Common myeloid progenitor, CD34-positive (primary cell): Measurements from ENCODE around the gene RAI1.

ENCODE experiments used
- CTCF ChIA-PET: fragments of 350-600 bp; sonication (Branson Sonifier 250); formaldehyde crosslinking; loops from one replicate; lab custom pipeline; 2021; ENCODE audit warnings: antibody characterized with exemption; lab: Charles Lee
- POLR2A ChIA-PET: fragments of 350-600 bp; sonication (Branson Sonifier 250); formaldehyde crosslinking; loops from one replicate; lab custom pipeline; 2021; ENCODE audit warnings: antibody characterized with exemption; lab: Charles Lee
- DNase-seq, 3 donors: peaks; one replicate each; pipeline versions ENCODE4 v3.0.0 to v3.0.0-alpha.2; 2013
- H3K27ac ChIP-seq, 2 experiments: 1 replicate in 1 of 2; 2 replicates in 1 of 2; pipeline ENCODE4 v1.7.0; 2013; ENCODE audit warnings: inconsistent platforms in 2 of 2, low read length in 2 of 2, mild to moderate bottlenecking in 2 of 2, low read depth in 1 of 2, moderate library complexity in 1 of 2; ENCODE audit not compliant: severe bottlenecking in 2 of 2, insufficient read depth in 1 of 2, poor library complexity in 1 of 2
- H3K27me3 ChIP-seq, 5 experiments: replicated peaks in 2 of 5; 1 replicate in 3 of 5; 2 replicates in 2 of 5; pipeline versions ENCODE4 v1.6.1 to v1.7.0; 2013; ENCODE audit warnings: low read length in 4 of 5, mild to moderate bottlenecking in 2 of 5, moderate library complexity in 2 of 5, inconsistent platforms in 1 of 5; ENCODE audit not compliant: insufficient read depth in 5 of 5, control insufficient read depth in 4 of 5
- H3K36me3 ChIP-seq, 4 experiments: 1 replicate in 2 of 4; 2 replicates in 2 of 4; pipeline versions ENCODE4 v1.6.1 to v1.7.0; 2013; ENCODE audit warnings: low read length in 3 of 4, control low read depth in 1 of 4, mild to moderate bottlenecking in 1 of 4; ENCODE audit not compliant: control insufficient read depth in 4 of 4, insufficient read depth in 4 of 4
- H3K4me1 ChIP-seq, 4 experiments: 1 replicate in 3 of 4; 2 replicates in 1 of 4; pipeline versions ENCODE4 v1.6.1 to v1.7.1; 2013; ENCODE audit warnings: low read length in 3 of 4, mild to moderate bottlenecking in 3 of 4, control low read depth in 1 of 4, inconsistent platforms in 1 of 4, moderate library complexity in 1 of 4; ENCODE audit not compliant: control insufficient read depth in 4 of 4, insufficient read depth in 4 of 4; ENCODE audit errors: control extremely low read depth in 1 of 4
- H3K4me3 ChIP-seq, 7 experiments: 1 replicate in 4 of 7; 2 replicates in 3 of 7; pipeline versions ENCODE4 v1.5.1 to v1.7.0; 2013; ENCODE audit warnings: mild to moderate bottlenecking in 7 of 7, low read length in 6 of 7, moderate library complexity in 6 of 7, inconsistent platforms in 2 of 7, low read depth in 2 of 7, control low read depth in 1 of 7; ENCODE audit not compliant: insufficient read depth in 4 of 7, control insufficient read depth in 1 of 7; ENCODE audit errors: extremely low read depth in 1 of 7
- H3K9me3 ChIP-seq, 5 experiments: 1 replicate in 4 of 5; 2 replicates in 1 of 5; pipeline versions ENCODE4 v1.6.1 to v1.7.1; 2013; ENCODE audit warnings: low read length in 4 of 5, mild to moderate bottlenecking in 2 of 5, inconsistent platforms in 1 of 5, low read depth in 1 of 5, moderate library complexity in 1 of 5; ENCODE audit not compliant: control insufficient read depth in 4 of 5, insufficient read depth in 2 of 5; ENCODE audit errors: control extremely low read depth in 1 of 5
- WGBS: methylation state at CpG from one replicate; pipeline ENCODE4 v1.1.5; 2013; ENCODE audit not compliant: insufficient coverage; 5-methylcytosine and 5-hydroxymethylcytosine counted together

RAI1 gene

DNA sequence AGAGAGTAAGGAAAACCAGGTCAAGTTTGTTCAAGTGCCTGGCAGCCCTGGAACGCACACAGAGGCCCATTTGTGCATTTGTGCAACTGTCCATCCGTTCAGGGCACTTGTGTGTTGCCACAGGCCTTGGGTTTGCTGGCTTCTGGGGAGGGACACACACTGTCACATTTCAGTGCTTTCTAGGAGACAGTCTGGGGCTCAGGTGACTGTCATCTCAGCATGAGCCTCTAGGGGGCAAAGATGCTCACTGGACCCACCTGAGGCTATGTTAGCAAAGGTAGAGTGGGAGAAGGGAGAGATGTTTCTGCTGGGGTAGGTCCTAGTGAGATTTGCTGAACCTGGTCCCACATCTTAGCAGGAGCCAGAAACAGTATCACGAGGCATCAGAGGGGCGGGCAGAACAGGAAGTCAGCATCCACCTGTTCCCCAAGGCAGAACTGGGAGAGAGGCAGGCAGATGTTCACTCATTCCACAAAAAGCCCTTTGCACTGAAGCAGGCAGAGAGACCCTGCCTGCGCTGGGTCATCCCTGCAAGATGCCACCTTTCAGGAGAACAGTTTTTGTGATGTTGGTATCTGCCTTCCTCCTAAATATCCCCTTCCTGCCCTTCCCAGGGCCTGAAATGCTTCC, 48.5 kb downstream of the RAI1 start:
- CTCF ChIA-PET, result interaction anchor here (1.4 to 3.6 kb wide), 6 partner anchors 10 to 52 kb away, joined by 3 to 13 read pairs (median 4); no protein-coding TSS in a partner anchor
- H3K4me1 ChIP-seq, result peaks cover 7 to 47% (median 33%) of the 10 kb centered on the region in 4 experiments
- no peaks in the 10 kb centered on the region for H3K27me3 ChIP-seq
- peak in 2 of 3 donors; percentile 33 to 41 for DNase-seq
- H3K4me3 ChIP-seq, result no peak overlapping the region
- no peak overlapping the region for H3K27ac ChIP-seq
- 78% methylated on average over 4 of the region's 5 CpGs for WGBS
- POLR2A ChIA-PET, result no interaction called here
- H3K9me3 ChIP-seq, result no peaks in the 10 kb centered on the region
- peaks cover 5 to 54% (median 10%) of the 10 kb centered on the region in 4 experiments for H3K36me3 ChIP-seq

DNA sequence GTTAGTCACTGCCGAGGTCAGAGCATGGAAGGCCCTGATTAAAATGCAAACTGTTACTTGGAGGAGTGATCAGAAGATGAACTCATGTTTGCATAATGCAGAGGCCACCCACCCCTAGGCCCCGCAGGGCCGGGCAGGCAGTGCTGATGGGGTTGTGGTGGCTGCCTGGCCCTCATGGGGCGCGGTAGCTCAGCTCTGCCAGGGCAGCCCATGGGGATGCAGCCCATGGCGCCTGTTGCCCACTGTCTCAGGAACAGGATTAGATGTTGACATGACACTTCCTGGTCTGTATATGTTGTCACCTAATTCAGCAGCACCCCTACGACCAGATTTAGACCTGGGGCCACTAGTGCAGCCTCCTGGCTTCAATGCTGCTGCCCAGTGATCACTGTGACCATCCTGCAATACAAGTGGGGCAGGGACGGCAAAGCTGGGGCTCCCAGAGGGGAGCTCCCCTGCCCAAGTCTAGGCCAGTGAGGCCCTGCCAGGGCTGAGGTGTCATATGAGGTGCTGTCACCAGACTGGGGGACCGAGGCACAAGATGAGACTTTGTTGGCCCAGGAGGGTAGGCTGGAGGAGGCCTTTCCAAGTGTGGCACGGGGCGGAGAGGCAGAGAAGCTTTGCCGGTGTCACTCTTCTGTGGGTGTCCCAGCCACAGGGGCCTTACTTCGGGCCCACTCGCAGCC, 49.1 kb downstream of the RAI1 start:
- CTCF ChIA-PET, result interaction anchor here (0.9 to 1.9 kb wide), 2 partner anchors 44 to 50 kb away, joined by 3 to 5 read pairs; no protein-coding TSS in a partner anchor
- Histone ChIP-seq H3K4me1 (peaks cover 7 to 42% (median 28%) of the 10 kb centered on the region in 4 experiments), H3K4me3 (no peak overlapping the region), H3K27ac (no peak overlapping the region), H3K36me3 (peaks cover 5 to 55% (median 10%) of the 10 kb centered on the region in 4 experiments), H3K9me3 (no peaks in the 10 kb centered on the region), H3K27me3 (no peaks in the 10 kb centered on the region)
- POLR2A ChIA-PET, result no interaction called here
- DNase-seq, result no peak
- 97% methylated on average over 14 of the region's 14 CpGs for WGBS

DNA sequence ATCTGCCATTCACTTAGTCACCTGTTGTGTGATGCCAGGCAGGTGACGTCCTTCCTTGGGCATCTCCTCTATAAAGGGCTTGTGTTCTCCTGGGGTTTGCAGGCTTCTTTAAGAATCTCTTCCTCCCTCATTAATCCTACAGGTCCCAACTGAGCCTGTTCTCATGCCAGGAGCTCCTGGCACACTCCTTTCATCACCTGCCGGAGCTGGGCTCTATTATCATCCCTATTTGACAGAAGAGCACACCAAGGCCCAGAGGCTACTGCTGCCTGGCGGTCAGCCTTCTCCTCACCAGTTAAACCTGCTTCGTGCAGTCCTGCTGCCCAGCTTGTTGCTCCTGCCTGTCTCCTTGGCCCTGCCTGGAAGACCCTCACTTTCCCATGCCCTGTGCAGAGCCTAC, 51.2 kb downstream of the RAI1 start:
- peaks cover 0 to 38% (median 25%) of the 10 kb centered on the region in 4 experiments for H3K4me1 ChIP-seq
- H3K9me3 ChIP-seq, result no peaks in the 10 kb centered on the region
- DNase-seq, result no peak
- CTCF ChIA-PET, result interaction anchor here (0.8 kb wide), 1 partner anchor 17 kb away, joined by 4 read pairs; no protein-coding TSS in a partner anchor
- H3K27ac ChIP-seq, result no peak overlapping the region
- H3K27me3 ChIP-seq, result no peaks in the 10 kb centered on the region
- WGBS, result 100% methylated on average over 3 of the region's 4 CpGs
- POLR2A ChIA-PET, result no interaction called here
- no peak overlapping the region for H3K4me3 ChIP-seq
- peaks cover 5 to 50% (median 10%) of the 10 kb centered on the region in 4 experiments for H3K36me3 ChIP-seq

DNA sequence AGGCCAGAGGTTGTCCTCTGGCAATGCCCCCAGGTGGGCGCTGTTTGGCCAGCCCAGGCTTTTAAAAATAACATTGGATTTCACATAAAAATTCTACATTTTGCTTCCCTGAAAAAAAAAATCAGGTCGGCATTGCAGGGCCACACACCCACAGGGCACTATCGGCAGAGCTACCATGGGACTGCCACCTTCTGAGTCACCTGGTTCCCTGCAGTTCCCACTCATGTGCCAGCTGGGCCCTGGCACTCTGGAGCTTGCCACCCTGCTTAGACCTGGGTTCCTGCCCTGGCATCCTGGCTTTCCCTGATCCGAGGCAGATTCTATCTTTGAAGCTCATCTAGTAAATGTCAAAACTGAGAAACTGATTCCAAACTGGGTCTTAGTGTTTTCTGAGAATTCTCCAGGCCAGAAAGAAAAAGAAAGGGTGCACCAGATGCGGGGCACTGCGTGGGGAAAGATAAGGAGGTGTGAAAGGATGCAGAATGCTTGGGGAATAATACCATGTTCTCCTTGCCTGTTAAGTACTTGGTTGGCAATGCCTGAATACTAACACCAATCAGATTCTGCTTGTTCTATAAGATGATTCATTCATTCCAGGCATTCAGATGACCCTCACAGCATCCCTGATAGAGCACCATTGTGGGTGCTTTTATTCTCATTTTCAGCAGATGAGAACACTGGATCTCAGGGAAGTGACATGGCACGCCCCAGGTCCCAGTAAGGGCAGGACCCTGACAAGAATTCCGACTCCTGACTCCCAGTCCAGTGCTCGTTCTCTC, 51.8 kb downstream of the RAI1 start:
- POLR2A ChIA-PET, result no interaction called here

DNA sequence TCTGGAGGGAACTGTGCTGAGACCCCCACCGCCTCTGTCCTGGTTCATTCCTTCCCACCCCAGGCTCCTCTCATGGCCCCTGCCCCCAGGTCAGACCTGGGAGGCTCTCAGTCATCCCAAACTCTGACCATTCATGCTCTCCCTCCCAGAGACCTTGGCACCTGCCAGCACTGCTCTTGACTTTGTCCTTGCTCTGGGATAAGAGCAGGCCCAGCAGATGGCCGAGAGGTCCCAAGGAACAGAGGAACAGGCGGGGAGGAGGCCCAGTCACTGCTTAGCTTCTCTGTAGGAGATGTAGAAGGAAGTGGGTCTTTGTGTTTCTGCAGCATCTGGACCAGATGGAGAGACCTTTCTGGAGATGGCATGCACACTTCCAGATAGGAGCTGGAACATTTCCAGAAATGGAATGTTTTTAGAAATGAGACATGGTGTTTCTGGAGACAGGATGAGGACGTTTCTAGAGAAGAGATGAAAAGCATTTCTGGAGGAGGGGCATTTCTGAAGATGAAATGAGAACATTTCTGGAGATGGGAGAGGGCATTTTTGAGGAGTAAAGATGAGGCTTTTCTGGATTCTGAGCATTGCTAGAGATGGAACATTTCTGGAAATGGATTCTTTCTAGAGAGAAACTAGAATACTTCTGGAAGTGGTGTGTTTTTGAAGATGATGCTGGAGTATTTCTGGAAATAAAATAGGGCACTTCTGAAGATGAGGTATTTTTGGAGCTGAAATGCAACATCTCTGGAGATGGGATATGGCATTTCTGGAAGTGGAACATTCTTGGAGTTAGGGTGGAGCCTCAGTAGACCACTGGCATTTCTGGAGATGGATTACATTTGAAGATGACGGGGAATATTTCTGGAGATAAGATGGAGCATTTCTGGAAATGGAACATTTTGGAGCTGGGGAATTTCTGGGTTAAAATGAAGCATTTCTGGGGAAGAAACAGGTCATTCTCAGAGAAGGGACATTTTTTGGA, 55.2 kb downstream of the RAI1 start:
- Histone ChIP-seq H3K36me3 (peaks cover 5 to 22% (median 10%) of the 10 kb centered on the region in 4 experiments), H3K27ac (no peak overlapping the region), H3K9me3 (no peaks in the 10 kb centered on the region), H3K4me3 (no peak overlapping the region), H3K4me1 (peaks cover 0 to 50% (median 45%) of the 10 kb centered on the region in 4 experiments), H3K27me3 (no peaks in the 10 kb centered on the region)
- peak in 2 of 3 donors; percentile 33 to 36 for DNase-seq
- WGBS, result 78% methylated on average over 5 of the region's 5 CpGs
- POLR2A ChIA-PET, result no interaction called here
- CTCF ChIA-PET, result interaction anchor here (0.6 to 4.8 kb wide), 5 partner anchors 8 to 76 kb away, joined by 3 to 25 read pairs (median 6); no protein-coding TSS in a partner anchor

More for the DNA sequence above, 51.8 kb downstream of the RAI1 start:
- Histone ChIP-seq H3K4me1 (peaks cover 0 to 38% (median 26%) of the 10 kb centered on the region in 4 experiments), H3K36me3 (peaks cover 5 to 44% (median 10%) of the 10 kb centered on the region in 4 experiments), H3K9me3 (no peaks in the 10 kb centered on the region), H3K4me3 (no peak overlapping the region), H3K27me3 (no peaks in the 10 kb centered on the region), H3K27ac (no peak overlapping the region)
- 89% methylated on average over 7 of the region's 9 CpGs for WGBS
- DNase-seq, result no peak
- CTCF ChIA-PET, result interaction anchor here (0.6 to 0.8 kb wide), 4 partner anchors 16 to 32 kb away, joined by 3 to 4 read pairs (median 3); no protein-coding TSS in a partner anchor
